Measurements from ENCODE around the gene C11orf71.

The C11orf71 gene

DNA sequence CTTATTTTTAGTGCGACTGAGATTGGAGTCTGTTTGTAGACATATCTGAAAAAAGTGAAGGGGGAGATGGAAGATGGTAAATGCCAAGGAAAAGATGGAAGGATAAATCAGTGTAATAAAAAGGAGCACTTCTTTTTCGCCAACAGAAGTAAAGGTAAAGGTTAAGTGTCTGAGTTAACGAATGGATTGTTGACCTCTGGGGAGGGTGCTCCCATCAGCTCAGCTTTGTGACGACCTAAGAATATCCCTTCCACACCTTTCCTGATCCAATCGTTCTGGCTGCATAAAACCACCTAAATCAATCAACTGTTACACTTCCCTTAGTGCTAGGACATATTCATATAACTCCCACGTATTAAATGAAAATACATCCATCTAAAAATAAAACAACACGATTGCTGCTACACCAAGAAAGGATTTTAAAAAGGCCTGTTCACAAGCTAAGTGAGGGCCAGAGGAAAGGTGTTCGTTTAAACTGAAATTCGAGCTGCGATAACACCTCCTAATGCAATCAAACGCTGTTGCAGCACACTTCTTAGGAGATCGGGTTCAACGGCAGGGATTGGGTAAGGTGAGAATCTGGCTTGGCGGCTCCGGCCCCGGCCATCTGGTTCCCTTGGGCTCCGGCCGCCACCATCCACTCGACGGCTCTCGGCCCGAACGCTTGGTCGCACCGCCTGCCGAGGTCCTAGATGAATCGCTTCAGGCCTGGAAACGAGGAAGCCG, 658 bp downstream of the C11orf71 start:
- peak; percentile 54 for DNase-seq (ENCODE audit: low spot score)

DNA sequence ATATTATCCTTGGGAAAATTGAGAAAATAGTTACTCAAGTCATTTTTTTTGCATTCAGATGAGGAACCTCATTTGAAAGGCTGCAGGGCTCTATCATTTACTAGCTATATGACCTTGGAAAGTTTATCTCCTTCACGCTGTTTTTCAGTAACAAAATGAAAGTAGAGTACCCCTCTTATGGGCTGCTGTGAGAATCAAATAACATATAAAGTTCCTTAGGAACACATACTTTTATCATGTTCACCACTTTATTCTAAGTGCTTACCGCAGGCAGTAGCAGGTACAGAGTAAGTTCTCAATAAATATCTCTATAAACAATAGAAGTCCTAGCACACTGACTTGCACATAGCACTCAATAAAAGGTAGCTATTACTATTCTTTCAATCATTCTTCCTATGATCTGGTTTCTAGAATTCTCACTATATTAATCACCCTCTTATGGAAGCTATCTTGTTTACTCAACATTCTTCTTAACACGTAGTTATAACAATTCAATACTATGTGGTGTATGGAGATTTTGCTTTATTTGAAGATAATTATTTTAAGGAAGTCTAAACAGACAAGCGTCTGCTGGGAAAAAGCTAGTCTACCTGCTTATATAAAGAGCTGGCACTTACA, 1.9 kb downstream of the C11orf71 start:
- no peak for DNase-seq (ENCODE audit: low spot score)

DNA sequence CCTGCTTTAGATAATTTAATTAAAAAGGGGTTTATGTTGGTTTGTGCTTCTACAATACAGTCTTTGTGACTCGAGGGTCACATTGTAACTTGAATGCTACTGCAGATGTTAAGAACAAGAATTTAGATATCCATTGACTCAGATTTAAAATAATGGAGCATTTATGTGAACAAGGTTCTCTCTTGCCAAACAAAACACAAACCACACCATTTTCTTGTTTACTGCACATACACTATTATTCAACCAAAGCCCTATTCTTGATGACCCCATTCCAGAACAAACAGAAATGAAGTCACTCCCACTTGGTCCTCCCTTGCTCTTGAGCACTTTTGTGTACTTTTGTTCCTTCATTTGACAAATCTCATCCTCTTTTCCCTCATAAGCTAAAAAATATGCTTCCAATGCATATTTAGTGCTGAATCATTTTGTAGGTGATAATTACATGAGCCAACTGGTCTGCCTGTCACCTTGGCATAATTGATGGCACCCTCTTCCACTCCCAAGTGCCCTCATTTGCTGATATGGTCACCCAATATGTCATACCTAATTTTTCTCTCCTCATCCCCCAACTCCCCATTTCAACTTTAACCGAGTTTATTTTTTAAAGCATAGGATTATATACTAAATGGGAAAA, 2.8 kb downstream of the C11orf71 start:
- DNase-seq (ENCODE audit: low spot score) = no peak

DNA sequence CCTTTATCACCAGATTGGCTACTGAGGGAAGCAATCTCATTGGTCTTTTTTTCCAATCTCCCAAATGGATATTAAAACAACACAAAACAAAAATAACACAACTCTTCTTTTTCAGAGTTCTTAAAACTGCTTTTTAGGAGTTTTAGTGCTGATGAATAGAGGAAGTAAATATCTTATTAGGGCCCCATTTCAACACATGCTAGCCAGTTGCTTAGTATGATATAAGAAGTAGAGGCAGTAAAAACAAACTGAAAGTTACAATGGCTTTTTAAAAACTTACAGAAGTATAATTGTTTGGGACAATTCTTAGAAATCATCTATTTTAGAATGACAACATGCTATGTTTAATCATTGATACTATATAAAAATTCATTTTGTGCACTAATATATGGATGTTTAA, 3.4 kb downstream of the C11orf71 start:
- DNase-seq (ENCODE audit: low spot score) = no peak

DNA sequence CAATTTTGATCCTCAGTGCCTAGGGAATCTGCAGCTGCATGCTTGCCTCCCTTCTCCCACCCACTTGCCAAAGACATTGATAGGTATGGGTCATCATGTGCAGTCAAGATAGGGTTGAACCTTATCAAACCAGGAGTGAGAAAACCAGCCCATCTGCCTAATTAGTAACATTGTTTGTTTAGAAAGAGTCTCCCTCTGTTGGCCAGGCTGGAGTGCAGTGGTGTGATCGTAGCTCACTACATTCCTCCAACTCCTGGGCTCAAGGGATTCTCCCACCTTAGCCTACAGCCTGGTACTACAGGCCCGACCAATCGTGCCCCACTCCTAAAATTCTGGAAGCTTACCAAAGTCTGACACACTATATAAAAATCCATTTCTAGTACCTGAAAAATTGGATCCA, 4.6 kb downstream of the C11orf71 start:
- DNase-seq (ENCODE audit: low spot score) = no peak

DNA sequence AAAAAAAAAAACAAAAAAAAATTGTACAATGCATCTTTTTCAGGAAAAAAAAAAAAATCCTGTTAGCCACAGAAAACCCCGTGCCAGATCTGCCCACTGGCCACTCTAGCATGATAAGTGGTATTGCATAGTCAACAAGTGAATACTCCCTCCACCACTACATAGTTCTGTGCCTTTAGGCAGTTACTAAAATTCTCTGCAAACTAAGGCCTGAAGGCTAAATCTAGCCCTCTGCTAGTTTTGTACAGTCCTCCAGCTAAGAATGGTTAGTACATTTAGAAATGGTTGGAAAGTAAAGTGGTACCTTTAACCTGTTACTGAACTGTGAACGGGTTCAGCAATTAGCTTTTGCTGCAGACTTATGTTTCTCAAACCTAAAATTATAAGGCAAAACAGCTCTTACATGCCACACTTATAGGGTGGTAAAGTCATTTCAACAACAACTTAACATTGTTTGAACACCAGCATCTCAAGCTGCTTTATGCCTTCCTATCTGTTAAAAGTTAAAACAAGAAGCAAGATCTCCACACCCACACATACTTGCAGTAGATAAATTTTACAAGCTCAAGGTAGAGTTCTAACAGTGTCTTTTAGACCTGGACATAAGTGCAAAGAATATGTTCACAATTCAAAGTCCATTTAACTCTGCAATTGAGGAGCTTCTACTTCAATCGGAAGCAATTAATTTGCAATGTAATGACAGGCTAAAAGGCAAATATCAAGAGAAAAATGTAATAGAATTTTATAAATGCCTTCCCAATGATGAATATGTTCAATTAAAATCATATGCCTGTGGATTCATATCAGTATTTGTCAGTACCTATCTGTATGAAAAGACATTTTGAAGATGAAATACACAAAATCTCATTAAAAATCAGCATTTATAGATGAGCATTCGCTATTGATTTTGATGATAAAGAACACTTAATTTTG, 7.3 kb downstream of the C11orf71 start:
- peak; percentile 30 for DNase-seq (ENCODE audit: low spot score)

DNA sequence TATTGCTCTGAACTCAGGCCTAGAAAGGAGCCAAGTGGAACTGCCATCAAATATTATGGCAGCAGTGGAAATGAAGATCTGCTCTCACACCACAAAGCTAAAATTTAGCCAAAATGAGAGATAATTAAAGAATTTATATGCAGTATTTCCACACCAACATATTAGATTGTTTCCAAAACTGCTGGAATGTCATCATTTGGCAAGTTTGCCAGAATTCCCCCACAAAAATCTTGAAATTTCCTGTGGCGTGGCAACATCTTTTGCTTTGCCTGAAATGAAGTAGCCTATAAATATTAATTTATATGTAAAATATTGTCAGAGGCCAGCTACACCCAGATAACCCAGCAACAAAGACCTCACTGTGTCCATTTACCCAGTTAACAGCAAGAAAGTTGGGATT, 13.8 kb downstream of the C11orf71 start:
- peak; percentile 48 for DNase-seq (ENCODE audit: low spot score)

DNA sequence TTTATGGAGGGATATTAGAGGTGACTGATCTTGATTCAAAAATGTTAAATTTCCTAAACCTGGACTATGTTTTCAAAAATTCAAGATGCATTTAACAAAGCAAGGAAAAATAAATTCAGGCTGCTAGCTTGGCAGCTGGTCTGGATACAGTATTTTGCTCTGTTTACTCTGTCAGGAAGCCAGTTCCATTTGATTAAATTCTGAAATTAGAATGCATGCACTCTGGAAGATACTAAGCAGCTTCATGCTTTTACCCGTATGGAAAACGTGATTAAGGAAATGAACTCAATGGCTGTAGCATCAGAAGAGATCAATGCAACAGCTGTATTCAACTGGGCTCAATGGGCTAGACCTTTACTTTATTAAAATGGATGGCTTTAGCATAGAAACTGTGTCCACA, 14.2 kb downstream of the C11orf71 start:
- no peak for DNase-seq (ENCODE audit: low spot score)

DNA sequence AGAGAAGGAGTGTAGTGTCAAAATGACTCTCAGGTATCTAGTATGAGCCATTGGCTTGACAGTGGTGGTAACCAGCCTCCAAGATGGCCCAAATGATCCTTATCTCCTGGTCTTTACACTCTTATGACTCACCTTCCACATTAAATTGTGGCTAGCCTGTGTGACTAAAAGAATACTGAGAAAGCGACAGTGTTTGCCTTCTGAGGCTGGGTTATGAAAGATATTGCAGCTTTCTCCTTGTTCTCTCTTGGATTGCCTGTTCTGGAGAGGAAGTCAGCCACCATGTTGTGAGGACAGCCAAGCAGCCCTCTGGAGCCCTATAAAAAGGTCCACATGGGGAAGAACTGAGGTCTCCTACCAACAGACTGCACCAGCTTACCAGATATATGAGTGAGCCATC, 15.8 kb downstream of the C11orf71 start:
- DNase-seq (ENCODE audit: low spot score) = no peak

DNA sequence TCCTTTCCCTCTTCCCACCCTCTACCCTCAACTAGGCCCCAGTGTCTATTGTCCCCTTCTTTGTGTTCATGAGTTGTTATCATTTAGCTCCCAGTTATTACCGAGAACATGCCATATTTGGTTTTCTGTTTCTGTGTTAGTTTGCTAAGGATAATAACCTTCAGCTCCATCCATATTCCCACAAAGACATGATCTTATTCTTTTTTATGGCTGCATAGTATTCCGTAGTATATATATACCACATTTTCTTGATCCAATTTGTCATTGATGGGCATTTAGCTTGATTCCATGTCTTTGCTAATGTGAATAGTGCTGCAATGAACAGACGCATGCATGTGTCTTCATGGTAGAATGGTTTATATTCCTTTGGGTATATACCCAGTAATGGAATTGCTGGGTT, 17.8 kb downstream of the C11orf71 start:
- no peak for DNase-seq (ENCODE audit: low spot score)

DNA sequence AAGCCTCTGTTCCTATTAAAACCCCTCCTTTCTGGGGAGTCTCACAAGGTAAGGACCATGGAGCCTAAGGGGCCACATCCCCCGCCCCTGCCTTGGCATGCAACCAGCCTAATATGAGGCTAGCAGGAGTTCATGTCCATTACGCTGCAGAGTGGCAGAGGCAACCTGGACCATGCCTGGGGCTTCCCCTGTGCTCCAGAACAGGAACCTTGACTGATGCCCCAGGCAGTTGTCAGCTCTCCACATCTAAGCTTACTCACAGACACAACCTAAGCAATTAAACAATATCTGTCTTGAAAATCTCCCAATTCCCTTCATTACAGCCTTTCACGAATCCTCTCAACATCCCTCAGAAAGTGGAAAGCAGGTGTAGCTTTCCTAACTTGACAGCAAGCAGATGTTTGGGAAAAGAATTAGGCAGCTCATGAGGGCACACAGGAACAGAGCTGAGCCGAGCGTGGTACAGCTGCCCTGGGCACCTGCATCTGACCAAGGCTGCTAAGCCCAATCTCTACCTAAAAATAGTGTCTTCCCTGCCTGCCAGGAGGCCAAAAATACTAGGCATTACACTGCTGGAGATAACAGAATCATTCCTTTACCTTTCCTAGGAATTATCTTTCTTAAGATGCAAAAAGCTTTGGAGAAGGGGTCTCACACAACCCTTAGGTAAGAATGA, 20.8 kb downstream of the C11orf71 start:
- no peak for DNase-seq (ENCODE audit: low spot score)

DNA sequence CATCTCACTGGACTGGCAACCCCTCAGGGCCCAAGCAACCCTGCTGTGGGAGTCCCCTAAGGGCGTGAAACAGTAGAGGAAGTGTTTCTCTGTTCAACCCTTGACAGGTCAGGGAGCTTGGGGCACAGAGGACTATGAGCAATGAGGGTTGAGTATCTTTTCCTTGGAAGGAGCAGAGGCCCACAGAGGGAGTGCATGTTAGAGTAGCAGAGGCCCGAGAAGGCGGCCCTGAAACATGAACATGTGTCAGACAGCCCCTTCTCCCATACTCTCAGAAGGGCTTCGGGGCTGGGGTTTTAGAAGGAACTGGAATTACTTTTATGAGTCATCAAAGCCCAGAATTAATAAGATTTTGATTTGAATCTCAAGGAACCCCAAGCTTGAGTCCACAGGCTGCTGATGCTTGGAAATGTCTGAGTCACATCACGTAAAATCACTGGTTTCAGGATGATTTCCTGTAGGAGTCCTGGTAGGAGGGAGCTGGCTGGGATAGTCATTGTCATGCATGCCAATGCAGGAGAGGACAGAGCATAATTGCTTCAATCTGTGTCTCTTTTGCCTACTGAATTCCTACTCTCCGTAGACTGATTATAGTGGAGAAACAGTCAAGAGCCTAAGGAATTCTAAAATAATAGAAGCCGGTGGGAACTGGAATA, 22.6 kb downstream of the C11orf71 start:
- peak; percentile 88 for DNase-seq (ENCODE audit: low spot score)

DNA sequence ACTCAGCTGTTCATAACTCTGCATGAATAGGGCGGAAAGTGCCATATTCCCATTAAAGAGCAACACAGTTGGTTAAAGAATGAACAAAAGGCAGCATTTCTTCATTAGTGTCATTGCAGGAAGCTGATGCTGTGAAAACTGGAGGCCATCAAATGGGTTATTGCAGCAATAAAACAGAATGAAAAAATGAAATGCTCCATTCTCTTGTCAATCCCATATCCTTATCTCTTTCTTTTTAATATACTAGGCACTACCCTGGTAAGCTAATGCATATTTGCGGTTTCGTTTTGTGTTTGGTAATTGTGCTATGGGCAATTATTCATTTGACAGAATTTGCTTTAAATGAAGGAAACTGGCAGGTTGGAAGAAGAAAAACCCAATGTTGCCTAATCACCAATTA, 25.3 kb downstream of the C11orf71 start:
- DNase-seq (ENCODE audit: low spot score) = no peak

DNA sequence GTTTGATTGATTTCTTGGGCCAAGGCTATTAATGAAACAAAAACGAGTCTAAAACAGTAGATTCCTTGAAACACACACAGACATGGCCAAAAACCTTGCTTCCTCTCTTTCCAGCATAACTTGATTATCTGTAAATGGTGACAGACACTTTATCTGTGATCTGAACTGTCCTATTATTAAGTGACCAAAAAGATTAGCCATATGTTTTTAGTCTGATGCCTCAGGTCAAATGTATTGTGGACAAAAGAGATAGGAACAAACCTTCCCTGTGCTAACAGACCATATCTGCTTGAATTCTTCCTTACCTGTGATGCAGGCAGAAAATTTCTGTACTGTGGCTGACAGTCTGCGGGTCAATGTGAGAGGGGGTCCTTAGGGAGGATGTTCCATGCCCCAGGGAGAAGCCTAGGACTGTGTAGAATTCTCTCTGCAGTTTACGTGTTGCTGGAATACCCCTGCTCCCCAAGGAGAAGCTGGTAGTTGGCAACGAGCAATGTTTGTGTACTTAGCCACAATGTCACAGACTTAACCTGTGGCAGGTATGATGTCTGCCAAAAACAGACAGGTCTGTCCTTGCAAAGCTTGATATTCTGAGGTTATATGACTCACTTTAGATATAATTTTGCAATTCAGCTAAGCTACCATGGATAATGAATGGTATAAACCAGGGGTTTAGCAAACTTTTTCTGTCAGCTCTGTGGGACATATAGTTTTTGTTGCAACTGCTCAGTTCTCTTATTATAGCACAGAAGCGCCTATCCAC, 31.2 kb downstream of the C11orf71 start:
- DNase-seq (ENCODE audit: low spot score) = no peak

DNA sequence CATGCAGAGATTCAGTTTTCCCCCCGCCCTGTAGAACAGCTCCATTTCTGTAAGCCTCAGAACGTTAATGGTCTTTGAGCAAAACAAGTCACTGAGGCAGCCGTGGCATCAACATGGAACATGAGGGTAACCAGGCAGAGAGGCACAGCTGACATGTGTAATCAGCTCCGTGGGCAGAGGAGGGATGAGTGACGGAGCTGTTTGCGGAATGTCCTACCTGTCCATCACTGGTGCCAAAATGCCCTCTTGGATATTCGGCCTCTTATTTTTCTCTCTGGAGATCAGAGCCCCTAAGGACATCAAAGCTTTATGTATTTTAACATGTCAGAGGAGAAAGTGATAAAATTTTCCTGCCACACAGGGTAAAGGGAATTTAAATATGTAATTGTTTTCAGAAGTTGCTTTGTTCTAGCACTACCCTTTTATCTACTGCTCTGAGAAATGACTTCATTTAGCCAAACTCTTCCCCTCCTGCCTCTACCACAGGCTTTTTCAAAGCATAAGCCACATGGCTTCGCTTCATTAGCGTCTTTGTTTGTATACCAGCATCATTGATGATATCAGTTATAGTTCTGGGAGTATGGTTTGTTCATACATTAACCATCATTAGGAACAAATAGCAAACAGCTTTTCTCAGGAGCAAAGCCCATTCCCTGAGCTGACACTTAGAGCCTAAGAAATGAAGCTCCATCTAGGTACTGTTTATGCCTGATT, 32.9 kb downstream of the C11orf71 start:
- DNase-seq (ENCODE audit: low spot score) = no peak

DNA sequence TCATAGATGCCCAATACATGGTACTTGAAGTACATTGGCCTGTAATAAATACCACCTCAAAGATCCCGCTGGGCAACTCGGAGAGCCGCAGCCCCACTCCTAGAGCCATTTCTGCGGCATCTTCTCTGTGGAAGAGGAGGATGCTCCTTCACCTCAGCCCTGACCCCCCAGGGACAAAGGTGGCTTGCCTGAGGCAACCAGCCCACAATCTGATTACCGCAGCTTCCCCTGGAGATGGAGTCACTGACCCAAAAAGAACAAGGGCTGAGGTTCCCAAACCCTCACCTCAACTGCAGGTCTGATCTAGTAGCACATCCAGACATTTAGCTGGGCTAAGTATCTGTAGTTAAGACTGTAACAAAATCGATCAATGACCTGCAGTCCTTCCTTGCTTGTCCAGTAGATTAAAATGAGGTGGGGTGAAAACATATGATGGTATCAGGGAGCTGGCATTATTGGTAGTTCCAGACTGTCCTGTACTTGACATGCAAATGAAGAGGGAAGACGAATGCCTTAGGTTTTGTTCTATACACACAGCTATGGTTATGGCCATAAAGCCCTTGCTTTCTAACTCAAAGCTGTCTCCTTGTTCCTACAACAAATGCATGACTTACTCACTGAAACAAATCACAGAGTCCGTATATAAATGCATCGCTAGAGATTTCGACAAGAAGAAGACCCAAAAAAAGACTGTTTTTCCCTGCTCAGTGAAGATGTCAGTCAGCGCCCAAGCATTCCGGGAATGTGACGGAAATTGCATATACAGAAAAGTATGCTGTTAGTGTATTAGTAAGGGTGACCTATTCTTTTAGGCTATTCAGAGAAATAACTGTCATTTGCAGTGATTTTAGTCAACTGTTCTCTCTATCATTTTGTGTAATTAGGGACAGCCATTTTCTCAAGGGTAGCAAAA, 33.7 kb downstream of the C11orf71 start:
- DNase-seq (ENCODE audit: low spot score) = peak; percentile 75

DNA sequence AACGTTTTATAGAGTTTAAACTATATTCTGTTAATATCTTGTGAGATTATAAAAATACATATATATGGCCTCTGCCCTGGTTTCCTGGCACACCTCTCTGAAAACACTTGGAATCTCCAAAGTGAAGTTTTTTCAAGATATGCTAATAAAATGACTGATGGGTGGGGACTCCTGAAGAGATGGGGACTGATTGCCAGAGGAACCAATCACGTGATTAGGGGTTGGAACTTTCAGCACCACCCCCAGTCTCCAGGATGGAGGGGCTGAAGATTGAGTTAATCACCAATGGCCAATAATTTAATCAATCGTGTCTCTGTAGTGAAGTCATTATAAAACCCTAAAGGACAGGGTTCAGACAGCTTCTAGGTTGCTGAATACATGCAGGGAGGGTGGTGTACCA, 37.4 kb downstream of the C11orf71 start:
- no peak for DNase-seq (ENCODE audit: low spot score)

DNA sequence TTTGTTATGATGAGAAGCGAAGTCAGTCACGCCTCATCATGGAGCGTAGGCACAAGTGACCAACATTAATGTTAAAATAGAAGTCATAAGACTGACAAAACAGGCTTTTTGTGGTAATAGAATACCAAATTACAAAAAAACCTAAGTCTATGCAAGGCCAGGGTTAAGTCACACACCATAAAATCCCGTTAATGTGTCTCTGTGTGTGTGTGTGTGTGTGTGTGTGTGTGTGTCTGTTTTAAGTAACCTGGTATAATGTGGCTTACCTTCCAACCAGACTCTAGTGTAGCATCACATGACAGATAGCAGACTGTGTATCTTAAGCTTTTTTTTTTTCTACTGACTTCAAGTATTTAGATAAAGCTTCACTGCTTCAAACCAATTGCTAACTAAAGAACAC, 38.0 kb downstream of the C11orf71 start:
- no peak for DNase-seq (ENCODE audit: low spot score)

DNA sequence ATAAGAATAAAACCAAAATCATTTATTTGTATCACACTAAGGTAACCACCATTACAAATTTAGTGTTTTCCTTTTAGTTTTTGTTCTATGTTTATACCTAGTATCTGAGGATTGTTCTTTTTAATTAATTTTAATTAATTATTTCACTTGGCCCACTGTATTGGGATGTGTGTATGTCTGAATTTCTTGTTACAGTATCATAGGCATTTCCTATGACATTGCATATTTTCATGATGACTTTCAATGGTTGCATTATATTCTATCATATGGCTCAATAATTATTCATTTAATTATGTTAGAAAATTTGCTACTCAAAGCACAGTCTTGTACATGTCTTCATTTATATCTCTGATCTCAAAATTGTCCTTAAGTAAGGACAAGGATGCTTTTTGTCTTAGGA, 41.0 kb downstream of the C11orf71 start:
- DNase-seq (ENCODE audit: low spot score) = no peak

Data from AG20443 (cell line).